NB4 (cell line): ENCODE results near the gene DUSP5.

ENCODE experiments used
- MYC ChIP-seq: IDR thresholded peaks from 2 replicates; pipeline ENCODE4 v1.6.1; 2011; ENCODE audit warnings: low read depth, low read length
- POLR2A ChIP-seq: IDR thresholded peaks from 2 replicates; pipeline ENCODE4 v1.6.1; 2011; ENCODE audit warnings: mild to moderate bottlenecking; ENCODE audit not compliant: insufficient read length; ENCODE audit errors: extremely low read depth
- TF ChIP-seq, protein P1 (sequence below): IDR thresholded peaks from one replicate; pipeline ENCODE4 v1.5.1; 2012; ENCODE audit warnings: low read depth, low read length
- TF ChIP-seq, protein P2 (sequence below): IDR thresholded peaks from 2 replicates; pipeline ENCODE4 v1.6.1; 2011; ENCODE audit warnings: low read depth, low read length

DNA sequence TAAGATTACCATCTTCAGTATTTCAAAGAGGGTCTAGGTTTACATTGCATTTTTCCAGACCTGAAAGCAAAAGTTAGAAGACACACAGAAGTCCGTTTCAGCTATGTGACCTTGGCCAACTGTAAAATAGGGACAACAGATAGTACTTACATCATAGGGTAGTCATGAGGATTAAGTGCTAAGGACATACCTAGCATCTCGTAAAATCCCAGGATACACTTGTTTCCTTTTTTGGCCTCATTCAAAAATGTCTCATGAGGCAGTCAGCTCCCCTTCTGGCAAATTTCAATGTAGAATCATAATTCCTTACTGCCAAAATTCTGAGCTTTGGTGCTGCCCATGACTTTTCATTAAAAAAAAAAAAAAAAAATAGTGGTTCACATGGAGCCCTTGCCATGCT is 6.4 kb upstream of the DUSP5 start:
- TF ChIP-seq, protein P1, sequence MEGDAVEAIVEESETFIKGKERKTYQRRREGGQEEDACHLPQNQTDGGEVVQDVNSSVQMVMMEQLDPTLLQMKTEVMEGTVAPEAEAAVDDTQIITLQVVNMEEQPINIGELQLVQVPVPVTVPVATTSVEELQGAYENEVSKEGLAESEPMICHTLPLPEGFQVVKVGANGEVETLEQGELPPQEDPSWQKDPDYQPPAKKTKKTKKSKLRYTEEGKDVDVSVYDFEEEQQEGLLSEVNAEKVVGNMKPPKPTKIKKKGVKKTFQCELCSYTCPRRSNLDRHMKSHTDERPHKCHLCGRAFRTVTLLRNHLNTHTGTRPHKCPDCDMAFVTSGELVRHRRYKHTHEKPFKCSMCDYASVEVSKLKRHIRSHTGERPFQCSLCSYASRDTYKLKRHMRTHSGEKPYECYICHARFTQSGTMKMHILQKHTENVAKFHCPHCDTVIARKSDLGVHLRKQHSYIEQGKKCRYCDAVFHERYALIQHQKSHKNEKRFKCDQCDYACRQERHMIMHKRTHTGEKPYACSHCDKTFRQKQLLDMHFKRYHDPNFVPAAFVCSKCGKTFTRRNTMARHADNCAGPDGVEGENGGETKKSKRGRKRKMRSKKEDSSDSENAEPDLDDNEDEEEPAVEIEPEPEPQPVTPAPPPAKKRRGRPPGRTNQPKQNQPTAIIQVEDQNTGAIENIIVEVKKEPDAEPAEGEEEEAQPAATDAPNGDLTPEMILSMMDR, result no peak
- TF ChIP-seq, protein P2, sequence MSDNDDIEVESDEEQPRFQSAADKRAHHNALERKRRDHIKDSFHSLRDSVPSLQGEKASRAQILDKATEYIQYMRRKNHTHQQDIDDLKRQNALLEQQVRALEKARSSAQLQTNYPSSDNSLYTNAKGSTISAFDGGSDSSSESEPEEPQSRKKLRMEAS, result no peak
- TF ChIP-seq POLR2A (no peak), MYC (no peak)
